Mesenchymal stem cell (in vitro differentiated cells and primary cell): ENCODE data around the gene FBXW4.

Experiments
- DNase-seq: peaks from one replicate; pipeline ENCODE4 v3.0.0-alpha.2; 2013
- H2AFZ ChIP-seq: one replicate; pipeline ENCODE4 v1.6.1; 2013; ENCODE audit warnings: low read depth, mild to moderate bottlenecking, control low read depth, inconsistent platforms, low read length, moderate library complexity
- H2AK5ac ChIP-seq: 2 replicates; pipeline ENCODE4 v1.6.1; 2013; ENCODE audit warnings: low read length, moderate library complexity, mild to moderate bottlenecking, inconsistent platforms; ENCODE audit not compliant: severe bottlenecking
- H2BK120ac ChIP-seq: one replicate; pipeline ENCODE4 v1.6.1; 2013; ENCODE audit warnings: low read depth, mild to moderate bottlenecking, inconsistent platforms, low read length, moderate library complexity
- H2BK12ac ChIP-seq, 2 experiments: one replicate each; pipeline ENCODE4 v1.6.1; 2013; ENCODE audit warnings: inconsistent platforms in 2 of 2, low read length in 2 of 2, mild to moderate bottlenecking in 2 of 2, moderate library complexity in 2 of 2, control low read depth in 1 of 2
- H2BK15ac ChIP-seq: one replicate; pipeline ENCODE4 v1.6.1; 2013; ENCODE audit warnings: mild to moderate bottlenecking, low read depth, inconsistent platforms; ENCODE audit not compliant: poor library complexity, severe bottlenecking
- H2BK5ac ChIP-seq: 2 replicates; pipeline ENCODE4 v1.6.1; 2013; ENCODE audit warnings: low read depth, mild to moderate bottlenecking, low read length, control low read depth, inconsistent platforms; ENCODE audit not compliant: poor library complexity, severe bottlenecking
- H3K14ac ChIP-seq, 2 experiments: one replicate each; pipeline ENCODE4 v1.6.1; 2013; ENCODE audit warnings: inconsistent platforms in 2 of 2, low read length in 2 of 2, control low read depth in 1 of 2, mild to moderate bottlenecking in 1 of 2, moderate library complexity in 1 of 2
- H3K18ac ChIP-seq, 2 experiments: one replicate each; pipeline ENCODE4 v1.6.1; 2013; ENCODE audit warnings: inconsistent platforms in 2 of 2, low read length in 2 of 2, control low read depth in 1 of 2, low read depth in 1 of 2, mild to moderate bottlenecking in 1 of 2
- H3K23ac ChIP-seq, 2 experiments: one replicate each; pipeline ENCODE4 v1.6.1; 2013; ENCODE audit warnings: inconsistent platforms in 2 of 2, low read length in 2 of 2, mild to moderate bottlenecking in 2 of 2, moderate library complexity in 2 of 2, control low read depth in 1 of 2
- H3K27ac ChIP-seq: 2 replicates; pipeline ENCODE4 v1.5.1; 2013; ENCODE audit warnings: mild to moderate bottlenecking, moderate library complexity, low read length, control low read depth, inconsistent platforms; ENCODE audit not compliant: poor library complexity, severe bottlenecking
- H3K27me3 ChIP-seq, 2 experiments: 2 replicates each; pipeline versions ENCODE4 v1.6.1 to v1.7.0; 2013; ENCODE audit warnings: low read length in 2 of 2, mild to moderate bottlenecking in 2 of 2, moderate library complexity in 2 of 2, control low read depth in 1 of 2, inconsistent platforms in 1 of 2; ENCODE audit not compliant: control insufficient read depth in 1 of 2, insufficient read depth in 1 of 2
- H3K36me3 ChIP-seq, 2 experiments: 2 replicates each; pipeline versions ENCODE4 v1.6.1 to v1.7.0; 2013; ENCODE audit warnings: low read length in 2 of 2, control low read depth in 1 of 2, inconsistent platforms in 1 of 2, low read depth in 1 of 2, mild to moderate bottlenecking in 1 of 2; ENCODE audit not compliant: insufficient read depth in 2 of 2, control insufficient read depth in 1 of 2
- H3K4ac ChIP-seq, 2 experiments: one replicate each; pipeline ENCODE4 v1.6.1; 2013; ENCODE audit warnings: inconsistent platforms in 2 of 2, low read length in 2 of 2, mild to moderate bottlenecking in 2 of 2, moderate library complexity in 2 of 2, control low read depth in 1 of 2, low read depth in 1 of 2
- H3K4me1 ChIP-seq: 2 replicates; pipeline ENCODE4 v1.6.1; 2013; ENCODE audit warnings: low read depth, low read length, control low read depth; ENCODE audit not compliant: control insufficient read depth, insufficient read depth
- H3K4me2 ChIP-seq: 2 replicates; pipeline ENCODE4 v1.6.1; 2013; ENCODE audit warnings: low read length, mild to moderate bottlenecking, inconsistent platforms; ENCODE audit not compliant: poor library complexity, severe bottlenecking
- H3K4me3 ChIP-seq, 2 experiments: 2 replicates each; pipeline versions ENCODE4 v1.5.1 to v1.7.0; 2013; ENCODE audit warnings: low read length in 2 of 2, mild to moderate bottlenecking in 2 of 2, control low read depth in 1 of 2, low read depth in 1 of 2; ENCODE audit not compliant: insufficient read depth in 1 of 2
- H3K79me1 ChIP-seq: replicated peaks from 2 replicates; pipeline ENCODE4 v1.6.1; 2013; ENCODE audit warnings: mild to moderate bottlenecking, control low read depth, low read length, inconsistent platforms; ENCODE audit not compliant: poor library complexity, severe bottlenecking
- H3K9ac ChIP-seq: 2 replicates; pipeline ENCODE4 v1.7.0; 2013; ENCODE audit warnings: mild to moderate bottlenecking, low read length, moderate library complexity
- H3K9me3 ChIP-seq: 2 replicates; pipeline ENCODE4 v1.7.0; 2013; ENCODE audit warnings: mild to moderate bottlenecking, low read length; ENCODE audit not compliant: control insufficient read depth
- H4K8ac ChIP-seq: one replicate; pipeline ENCODE4 v1.6.1; 2013; ENCODE audit warnings: inconsistent platforms, mild to moderate bottlenecking, low read length, moderate library complexity
- H4K91ac ChIP-seq: one replicate; pipeline ENCODE4 v1.6.1; 2013; ENCODE audit warnings: mild to moderate bottlenecking, low read length, inconsistent platforms
- WGBS: methylation state at CpG from one replicate; pipeline ENCODE4 v1.1.7; 2013; ENCODE audit warnings: mixed read lengths; 5-methylcytosine and 5-hydroxymethylcytosine counted together

Gene FBXW4

GRCh38 chr10:101696632-101697031 lies 1.7 kb upstream of the FBXW4 start:
- Histone ChIP-seq H3K4me1 (peaks cover 8% of the 10 kb centered on the region), H2AFZ (no peak overlapping the region), H3K36me3 (peaks cover 0 to 5% of the 10 kb centered on the region in 2 experiments), H4K91ac (no peak overlapping the region), H3K4ac (no peak overlapping the region), H2AK5ac (no peak overlapping the region), H3K4me3 (no peak overlapping the region), H2BK5ac (no peak overlapping the region), H3K27me3 (no peaks in the 10 kb centered on the region), H3K27ac (no peak overlapping the region), H3K14ac (no peak overlapping the region), H3K4me2 (no peak overlapping the region), H3K18ac (no peak overlapping the region), H3K9me3 (no peaks in the 10 kb centered on the region), H2BK15ac (no peak overlapping the region), H2BK12ac (no peak overlapping the region), H4K8ac (no peak overlapping the region), H3K79me1 (peaks cover 12% of the 10 kb centered on the region), H2BK120ac (no peak overlapping the region), H3K9ac (no peak overlapping the region), H3K23ac (no peak overlapping the region)
- 100% methylated on average over 1 of the region's 3 CpGs for WGBS
- DNase-seq, result no peak

- peak; percentile 19 for DNase-seq
- Histone ChIP-seq H3K14ac (no peak overlapping the region), H3K9ac (peak overlapping the region; percentile 100), H3K79me1 (peaks cover 14% of the 10 kb centered on the region), H3K23ac (no peak overlapping the region), H2AFZ (peak overlapping the region; percentile 80), H2BK120ac (no peak overlapping the region), H2BK12ac (peak overlapping the region; percentile 10 to 39), H3K4ac (peak overlapping the region in 1 of 2 experiments; percentile 76), H3K18ac (peak overlapping the region in 1 of 2 experiments; percentile 89), H4K8ac (peak overlapping the region; percentile 99), H4K91ac (peak overlapping the region; percentile 77), H3K9me3 (no peaks in the 10 kb centered on the region), H3K27me3 (no peaks in the 10 kb centered on the region), H2BK15ac (peak overlapping the region; percentile 62), H3K4me3 (peak overlapping the region; percentile 72 to 97), H3K4me1 (peaks cover 8% of the 10 kb centered on the region), H3K27ac (no peak overlapping the region), H3K4me2 (peak overlapping the region; percentile 78), H3K36me3 (peaks cover 0 to 5% of the 10 kb centered on the region in 2 experiments), H2BK5ac (no peak overlapping the region), H2AK5ac (peak overlapping the region; percentile 35)
- 82% methylated on average over 10 of the region's 10 CpGs for WGBS
Observed at GRCh38 chr10:101695404-101695890, 477 bp upstream of the FBXW4 start.

- peak overlapping the region; percentile 90 to 95 for H3K4ac ChIP-seq
- peak overlapping the region; percentile 62 for H2BK15ac ChIP-seq
- peak overlapping the region; percentile 82 for H2BK120ac ChIP-seq
- no peaks in the 10 kb centered on the region for H3K36me3 ChIP-seq
- peaks cover 12% of the 10 kb centered on the region for H3K79me1 ChIP-seq
- peaks cover 8% of the 10 kb centered on the region for H3K4me1 ChIP-seq
- peak; percentile 69 for DNase-seq
- H3K27me3 ChIP-seq, result no peaks in the 10 kb centered on the region
- peak overlapping the region; percentile 92 for H3K4me2 ChIP-seq
- peak overlapping the region; percentile 87 for H4K91ac ChIP-seq
- H3K9ac ChIP-seq, result peak overlapping the region; percentile 100
- peak overlapping the region in 1 of 2 experiments; percentile 97 for H3K14ac ChIP-seq
- peak overlapping the region in 1 of 2 experiments; percentile 99 for H3K23ac ChIP-seq
- H2AFZ ChIP-seq, result peak overlapping the region; percentile 92
- no peaks in the 10 kb centered on the region for H3K9me3 ChIP-seq
- H3K27ac ChIP-seq, result peak overlapping the region; percentile 94
- 1% methylated on average over 54 of the region's 63 CpGs for WGBS
- H4K8ac ChIP-seq, result peak overlapping the region; percentile 99
- H2AK5ac ChIP-seq, result peak overlapping the region; percentile 63
- H3K4me3 ChIP-seq, result peak overlapping the region; percentile 72 to 97
- peak overlapping the region in 1 of 2 experiments; percentile 79 for H2BK12ac ChIP-seq
- peak overlapping the region; percentile 89 to 98 for H3K18ac ChIP-seq
- H2BK5ac ChIP-seq, result peak overlapping the region; percentile 94
Observed at GRCh38 chr10:101693978-101694673, 844 bp downstream of the FBXW4 start.

- peak overlapping the region; percentile 10 for H4K8ac ChIP-seq
- DNase-seq, result peak; percentile 72
- WGBS, result 0% methylated on average over 4 of the region's 4 CpGs
Observed at GRCh38 chr10:101693651-101693977, 1.4 kb downstream of the FBXW4 start.

More at GRCh38 chr10:101693651-101693977, 1.4 kb downstream of the FBXW4 start:
- no peak overlapping the region for H3K14ac ChIP-seq
- H3K9ac ChIP-seq, result peak overlapping the region; percentile 100
- H3K27me3 ChIP-seq, result no peaks in the 10 kb centered on the region
- no peak overlapping the region for H4K91ac ChIP-seq
- peak overlapping the region; percentile 92 for H2AFZ ChIP-seq
- peak overlapping the region; percentile 94 for H2BK5ac ChIP-seq
- H2BK120ac ChIP-seq, result no peak overlapping the region
- peak overlapping the region; percentile 94 for H3K27ac ChIP-seq
- peak overlapping the region; percentile 72 to 97 for H3K4me3 ChIP-seq
- peak overlapping the region; percentile 92 for H3K4me2 ChIP-seq
- H2AK5ac ChIP-seq, result peak overlapping the region; percentile 63
- H3K18ac ChIP-seq, result peak overlapping the region; percentile 89 to 98
- H3K4ac ChIP-seq, result peak overlapping the region; percentile 90 to 95
- peaks cover 14% of the 10 kb centered on the region for H3K79me1 ChIP-seq
- no peaks in the 10 kb centered on the region for H3K36me3 ChIP-seq
- no peak overlapping the region for H2BK12ac ChIP-seq
- no peak overlapping the region for H3K23ac ChIP-seq
- H3K4me1 ChIP-seq, result peaks cover 8% of the 10 kb centered on the region
- H2BK15ac ChIP-seq, result no peak overlapping the region
- H3K9me3 ChIP-seq, result no peaks in the 10 kb centered on the region
